GM12891 (cell line): ENCODE results near the gene ADAMTS15.

Experiments used
- DNase-seq: peaks from one replicate; pipeline ENCODE4 v3.0.0; 2011; ENCODE audit warnings: low spot score; ENCODE audit not compliant: insufficient read length
- FAIRE-seq: peaks from 2 replicates; lab custom pipeline; 2011; peaks lifted over from hg19 to GRCh38; lab: Jason Lieb, UNC
- PAX5 ChIP-seq: IDR thresholded peaks from 2 replicates; pipeline ENCODE4 v1.6.1; 2011; ENCODE audit warnings: low read length, moderate library complexity, mild to moderate bottlenecking; ENCODE audit not compliant: insufficient read depth, severe bottlenecking
- POLR2A ChIP-seq: IDR thresholded peaks from 2 replicates; pipeline ENCODE4 v1.6.1; 2011; ENCODE audit warnings: low read depth, low read length, control low read depth
- POLR2AphosphoS5 ChIP-seq: IDR thresholded peaks from 2 replicates; pipeline ENCODE4 v1.6.1; 2011; ENCODE audit warnings: low read depth, low read length, control low read depth
- POU2F2 ChIP-seq: IDR thresholded peaks from 2 replicates; pipeline ENCODE4 v1.6.1; 2011; ENCODE audit warnings: low read depth, mild to moderate bottlenecking, control low read depth, low read length, moderate library complexity
- SPI1 ChIP-seq: IDR thresholded peaks from 2 replicates; pipeline ENCODE4 v1.6.1; 2011; ENCODE audit warnings: low read depth, low read length, control low read depth
- TAF1 ChIP-seq: IDR thresholded peaks from 2 replicates; pipeline ENCODE4 v1.6.1; 2011; ENCODE audit warnings: low read depth, low read length, control low read depth

The ADAMTS15 gene

DNA sequence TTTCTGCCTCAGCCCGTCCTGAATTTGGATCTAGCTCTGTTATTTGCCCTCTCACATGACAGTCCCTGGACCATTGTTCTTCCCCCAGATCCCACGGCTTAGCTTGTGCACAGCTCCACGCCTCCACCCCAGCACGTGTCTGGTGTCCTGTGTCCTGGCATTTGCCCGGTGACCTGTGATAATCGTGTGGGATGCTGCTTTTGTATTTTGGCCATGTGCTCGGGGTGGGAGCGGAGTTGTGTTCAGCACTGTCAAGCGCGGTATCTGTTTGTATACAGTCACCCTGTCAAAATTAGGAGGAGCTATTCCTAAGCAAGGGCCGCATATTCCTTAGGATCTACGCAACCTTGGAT, 31.9 kb upstream of the ADAMTS15 start:
- DNase-seq (no peak), FAIRE-seq (no peak)
- TF ChIP-seq PAX5 (no peak), POLR2AphosphoS5 (no peak), SPI1 (no peak), POLR2A (no peak), TAF1 (no peak), POU2F2 (no peak)

DNA sequence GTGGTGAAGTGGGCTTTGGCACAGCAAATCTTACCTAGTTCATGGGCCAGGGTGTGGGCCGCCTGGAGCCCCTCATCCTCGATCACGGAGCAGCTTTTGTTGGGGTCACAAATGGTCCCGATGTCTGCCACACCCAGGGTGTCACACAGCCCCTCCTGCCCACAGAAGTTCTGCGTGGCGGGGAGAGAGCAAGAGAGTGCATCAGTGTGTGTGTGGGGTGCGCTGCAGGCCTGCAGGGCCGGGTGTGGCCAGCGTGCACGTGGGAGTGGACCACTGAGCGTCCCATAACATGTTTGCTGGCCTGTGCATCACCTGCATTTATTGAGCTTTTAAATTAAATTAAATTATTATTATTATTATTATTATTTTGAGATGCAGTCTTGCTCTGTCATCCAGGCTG, 31.5 kb upstream of the ADAMTS15 start:
- no peak for FAIRE-seq

DNA sequence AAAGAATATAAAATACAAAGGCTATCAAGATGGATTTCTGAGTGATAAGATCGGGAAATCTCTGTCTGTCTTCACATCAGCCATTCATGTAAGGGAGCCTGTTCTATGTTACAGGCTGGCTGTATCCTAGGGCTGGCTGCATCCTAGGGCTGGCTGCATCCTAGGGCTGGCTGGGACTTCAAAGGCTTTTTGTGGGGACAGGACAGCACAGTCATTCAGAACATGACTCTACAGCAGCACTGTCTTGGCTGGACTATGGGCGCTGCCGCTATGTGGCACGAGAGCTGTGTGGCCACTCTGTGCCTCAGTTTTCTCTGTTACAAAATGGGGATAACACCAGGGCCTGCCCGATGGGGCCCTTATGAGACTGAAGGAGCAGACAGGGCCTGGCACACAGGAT, 30.2 kb upstream of the ADAMTS15 start:
- FAIRE-seq (no peak), DNase-seq (no peak)
- TF ChIP-seq POLR2A (no peak), TAF1 (no peak), POLR2AphosphoS5 (no peak), POU2F2 (no peak), SPI1 (no peak), PAX5 (no peak)

More for the DNA sequence above, 31.5 kb upstream of the ADAMTS15 start:
- no peak for TF ChIP-seq PAX5
- no peak for TF ChIP-seq SPI1
- TF ChIP-seq POLR2A, result no peak
- no peak for TF ChIP-seq TAF1
- TF ChIP-seq POU2F2, result no peak
- no peak for TF ChIP-seq POLR2AphosphoS5
- DNase-seq, result no peak

DNA sequence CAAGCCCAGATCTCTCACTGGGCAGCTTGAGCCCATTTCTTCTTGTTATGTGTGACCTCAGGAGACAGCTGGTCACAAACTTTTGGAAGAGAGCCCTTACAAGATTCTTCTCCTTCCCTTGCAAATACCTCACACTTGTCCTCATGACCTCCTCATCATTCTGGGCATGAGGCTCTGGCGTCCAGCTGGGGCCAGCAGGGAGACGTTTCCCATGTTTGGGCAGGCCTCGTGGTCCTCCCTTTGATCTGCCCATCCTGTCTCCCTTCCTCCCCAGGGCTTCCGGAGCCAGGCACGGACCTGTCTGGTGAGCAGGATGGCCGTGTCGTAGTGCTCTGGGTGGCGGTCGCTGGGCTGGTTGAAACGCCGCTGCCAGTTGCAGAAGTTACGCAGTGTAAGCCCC, 29.7 kb upstream of the ADAMTS15 start:
- TF ChIP-seq POLR2AphosphoS5 (no peak), TAF1 (no peak), PAX5 (no peak), SPI1 (no peak), POLR2A (no peak), POU2F2 (no peak)
- no peak for FAIRE-seq
- no peak for DNase-seq

DNA sequence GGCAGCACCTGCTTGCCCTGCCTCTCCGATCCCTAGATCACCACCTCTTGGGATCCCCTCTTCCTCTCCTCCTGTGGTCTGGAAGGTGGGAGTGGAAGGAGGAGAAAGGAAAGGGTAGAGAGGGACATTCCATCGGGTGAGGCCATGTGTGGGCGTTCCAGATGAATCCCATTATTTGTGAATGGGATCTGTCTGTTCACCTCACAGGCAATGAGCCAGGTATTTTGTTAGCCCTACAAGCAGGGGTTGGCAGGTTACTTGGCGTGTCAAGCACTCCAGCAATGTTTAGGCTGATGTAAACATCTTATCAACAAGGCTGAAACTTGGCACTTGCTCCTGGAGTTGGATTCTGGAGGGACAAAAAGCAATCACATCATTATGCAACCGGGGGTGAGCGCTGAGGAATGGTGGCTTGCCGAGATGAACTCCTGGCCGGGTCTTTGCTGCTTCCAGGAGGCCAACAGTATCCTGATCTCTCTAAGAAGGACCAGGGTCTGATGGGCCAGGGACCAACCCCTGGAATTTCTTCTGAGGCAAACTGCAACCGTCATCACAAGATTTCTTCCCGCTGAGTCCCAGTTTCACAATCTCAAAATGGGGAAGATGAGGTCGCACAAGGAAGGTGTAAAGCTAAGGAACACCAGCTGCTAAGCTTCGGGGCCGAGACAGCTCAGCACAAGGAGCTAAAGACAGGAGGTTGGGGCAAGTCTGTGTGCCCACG, 27.8 kb upstream of the ADAMTS15 start:
- DNase-seq, result no peak
- FAIRE-seq, result no peak
- TF ChIP-seq POLR2A (no peak), POLR2AphosphoS5 (no peak), PAX5 (no peak), POU2F2 (no peak), SPI1 (no peak), TAF1 (no peak)

DNA sequence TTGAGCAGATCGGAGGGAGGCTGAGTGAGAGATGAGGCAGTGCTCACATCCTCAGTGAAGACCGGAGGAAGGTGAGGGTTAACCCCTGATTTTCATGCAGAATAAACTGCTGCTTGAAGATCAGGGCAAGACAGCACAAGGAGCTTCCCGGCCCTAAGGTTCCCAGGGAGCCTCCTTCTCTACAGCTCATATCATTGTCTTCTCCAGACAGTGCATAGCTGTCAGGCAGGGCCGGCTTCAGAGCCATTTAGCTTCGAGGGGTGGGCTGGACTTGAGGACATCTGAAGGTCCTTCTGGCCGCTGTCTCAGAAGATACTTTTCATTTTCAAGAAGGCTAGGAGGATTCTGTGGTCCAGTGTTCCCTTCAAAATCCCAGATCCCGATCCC, 27.3 kb upstream of the ADAMTS15 start:
- DNase-seq (no peak), FAIRE-seq (no peak)
- no peak for TF ChIP-seq SPI1
- no peak for TF ChIP-seq TAF1
- no peak for TF ChIP-seq PAX5
- no peak for TF ChIP-seq POU2F2

DNA sequence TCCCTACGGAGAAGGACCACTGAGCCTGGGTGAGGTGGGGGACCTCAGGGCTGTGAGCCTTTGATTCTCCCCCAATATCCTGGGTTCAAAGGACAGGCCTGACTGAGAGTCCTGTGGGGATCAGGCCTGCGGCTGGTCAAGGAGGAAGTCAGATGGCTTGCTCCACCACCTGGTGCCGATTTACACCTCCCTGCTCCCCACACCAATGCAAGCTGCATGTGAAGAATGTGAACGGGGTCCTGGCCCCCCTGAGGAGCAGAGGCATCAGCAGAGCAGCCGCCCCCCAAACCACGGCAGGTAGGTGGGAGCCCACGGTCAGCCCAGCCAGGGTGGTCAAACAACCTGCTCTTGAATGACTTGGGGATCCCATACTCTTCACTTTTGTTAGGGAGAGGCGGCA, 26.7 kb upstream of the ADAMTS15 start:
- no peak for FAIRE-seq

DNA sequence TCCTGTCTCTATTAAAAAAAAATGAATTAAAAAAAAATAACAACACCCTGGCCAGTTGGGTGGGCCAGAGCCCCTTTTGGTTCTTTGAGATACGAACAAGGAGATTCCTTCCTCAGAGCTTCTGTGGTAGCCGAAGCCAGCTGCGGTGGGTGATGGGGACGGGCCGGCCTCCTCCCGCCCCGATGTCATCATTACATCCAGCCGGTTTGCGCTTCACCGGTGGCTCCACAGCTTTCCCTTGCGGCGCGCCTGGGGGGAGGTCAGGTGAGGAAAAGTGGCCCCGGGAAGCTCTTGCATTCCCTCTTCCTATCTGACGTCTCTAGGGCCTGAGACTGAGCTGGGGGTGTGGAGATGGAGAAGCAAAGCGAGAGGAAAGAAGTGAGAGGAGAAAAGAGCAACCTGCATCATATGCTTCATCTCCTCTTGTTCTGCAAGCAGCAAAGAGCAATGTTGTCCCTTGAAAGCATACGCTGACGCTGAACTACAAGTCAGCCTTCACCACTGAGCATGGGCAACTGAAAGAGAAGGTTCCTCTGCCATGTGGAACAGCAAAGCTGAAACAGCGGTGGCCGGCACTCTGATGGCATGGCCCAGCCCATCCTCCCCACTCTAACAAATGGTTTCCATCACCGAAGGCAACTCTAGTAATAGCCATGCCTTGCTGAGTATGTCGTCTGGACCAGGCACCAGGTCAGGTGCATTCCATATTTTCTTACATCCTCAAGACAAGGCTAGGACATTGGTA, 26.0 kb upstream of the ADAMTS15 start:
- TF ChIP-seq SPI1, result no peak
- TF ChIP-seq POLR2A, result no peak
- no peak for TF ChIP-seq TAF1
- TF ChIP-seq POU2F2, result no peak
- TF ChIP-seq POLR2AphosphoS5, result no peak
- TF ChIP-seq PAX5, result no peak
- DNase-seq (no peak), FAIRE-seq (no peak)

More for the DNA sequence above, 26.7 kb upstream of the ADAMTS15 start:
- TF ChIP-seq POU2F2, result no peak
- TF ChIP-seq TAF1, result no peak
- TF ChIP-seq SPI1, result no peak
- TF ChIP-seq POLR2AphosphoS5, result no peak
- no peak for TF ChIP-seq PAX5
- no peak for DNase-seq

DNA sequence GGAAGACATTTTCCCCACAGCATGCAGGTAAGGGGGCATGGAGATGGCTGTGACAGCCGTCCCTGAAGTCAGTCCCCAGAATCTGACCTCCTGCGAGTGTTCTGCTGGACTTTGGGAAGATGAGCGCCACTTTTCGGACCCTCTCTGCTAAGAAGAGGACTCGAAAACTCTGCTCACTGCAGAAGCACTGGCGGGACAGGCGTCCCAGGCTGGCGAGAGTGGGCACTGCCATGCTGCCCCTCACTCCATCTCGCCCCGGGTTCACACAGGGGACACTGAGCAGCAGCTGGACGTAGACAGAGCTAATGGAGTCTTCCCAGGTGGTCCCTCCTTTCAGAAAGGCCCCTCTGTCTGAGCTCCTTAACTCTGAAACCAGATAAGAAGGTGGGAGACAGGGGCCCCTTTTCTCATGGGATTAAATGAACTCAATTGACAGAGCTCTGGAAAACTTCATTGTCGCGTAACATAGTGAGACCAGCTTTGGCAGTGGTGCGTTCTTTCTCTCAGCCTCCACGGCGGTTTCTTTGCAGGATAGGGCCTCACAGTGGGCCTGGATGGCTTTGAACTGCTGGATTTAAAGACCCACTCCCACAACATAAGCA, 24.8 kb upstream of the ADAMTS15 start:
- TF ChIP-seq POLR2A, result no peak
- TF ChIP-seq POLR2AphosphoS5, result no peak
- no peak for TF ChIP-seq SPI1
- DNase-seq (no peak), FAIRE-seq (no peak)
